Measurements from ENCODE around the gene RAB3GAP2. TPM values are rescaled to one million over a fixed set of nuclear protein-coding genes. Genes with fewer than 3 reads are reported as not detected.
"Not testable (repeated sequence)": the region's sequence is repeated elsewhere in the genome, so short reads cannot be mapped to it uniquely, and the experiment has no call there.

Gene RAB3GAP2
- polyA plus RNA-seq, 1 experiment = 43.6 TPM

DNA sequence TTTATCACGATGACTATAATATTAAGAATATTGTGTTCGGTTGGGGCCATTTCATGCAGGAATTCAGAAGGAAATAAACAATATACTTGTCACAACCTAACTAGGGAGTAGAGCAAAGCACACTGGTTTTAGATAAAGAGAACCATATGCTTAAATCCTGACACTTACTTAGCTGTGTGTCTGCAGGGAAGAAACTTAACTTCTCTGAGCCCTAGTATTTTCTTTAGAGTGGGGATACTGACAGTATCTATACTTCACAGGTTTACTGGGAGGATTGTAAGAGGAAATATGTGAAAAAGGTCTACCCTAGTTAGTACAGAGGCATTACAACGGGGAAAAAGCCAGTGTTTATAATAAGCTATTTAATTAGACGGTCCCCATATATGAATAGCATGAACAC lies 105.4 kb downstream of the RAB3GAP2 start:
- no peaks in the 10 kb centered on the region for H3K9me3 ChIP-seq (ENCODE audit: control insufficient read depth, insufficient read depth, low read length)
- no peaks in the 10 kb centered on the region for H3K27me3 ChIP-seq (ENCODE audit: control insufficient read depth, insufficient read depth, low read length)
- ChIA-PET POLR2A (no interaction called here), CTCF (interaction anchor here (1.2 kb wide), 1 partner anchor 21 kb away, joined by 3 read pairs; no protein-coding TSS in a partner anchor)
- TF ChIP-seq, protein P1, sequence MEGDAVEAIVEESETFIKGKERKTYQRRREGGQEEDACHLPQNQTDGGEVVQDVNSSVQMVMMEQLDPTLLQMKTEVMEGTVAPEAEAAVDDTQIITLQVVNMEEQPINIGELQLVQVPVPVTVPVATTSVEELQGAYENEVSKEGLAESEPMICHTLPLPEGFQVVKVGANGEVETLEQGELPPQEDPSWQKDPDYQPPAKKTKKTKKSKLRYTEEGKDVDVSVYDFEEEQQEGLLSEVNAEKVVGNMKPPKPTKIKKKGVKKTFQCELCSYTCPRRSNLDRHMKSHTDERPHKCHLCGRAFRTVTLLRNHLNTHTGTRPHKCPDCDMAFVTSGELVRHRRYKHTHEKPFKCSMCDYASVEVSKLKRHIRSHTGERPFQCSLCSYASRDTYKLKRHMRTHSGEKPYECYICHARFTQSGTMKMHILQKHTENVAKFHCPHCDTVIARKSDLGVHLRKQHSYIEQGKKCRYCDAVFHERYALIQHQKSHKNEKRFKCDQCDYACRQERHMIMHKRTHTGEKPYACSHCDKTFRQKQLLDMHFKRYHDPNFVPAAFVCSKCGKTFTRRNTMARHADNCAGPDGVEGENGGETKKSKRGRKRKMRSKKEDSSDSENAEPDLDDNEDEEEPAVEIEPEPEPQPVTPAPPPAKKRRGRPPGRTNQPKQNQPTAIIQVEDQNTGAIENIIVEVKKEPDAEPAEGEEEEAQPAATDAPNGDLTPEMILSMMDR (IDR thresholded peaks at IDR 0.05; ENCODE audit: low read depth, low read length) = no peak
- no peak overlapping the region for H3K4me3 ChIP-seq (ENCODE audit: low read depth, low read length)
- DNase-seq (ENCODE audit: low read depth, low spot score) = no peak
- H3K27ac ChIP-seq (ENCODE audit: low read depth, low read length) = no peak overlapping the region

DNA sequence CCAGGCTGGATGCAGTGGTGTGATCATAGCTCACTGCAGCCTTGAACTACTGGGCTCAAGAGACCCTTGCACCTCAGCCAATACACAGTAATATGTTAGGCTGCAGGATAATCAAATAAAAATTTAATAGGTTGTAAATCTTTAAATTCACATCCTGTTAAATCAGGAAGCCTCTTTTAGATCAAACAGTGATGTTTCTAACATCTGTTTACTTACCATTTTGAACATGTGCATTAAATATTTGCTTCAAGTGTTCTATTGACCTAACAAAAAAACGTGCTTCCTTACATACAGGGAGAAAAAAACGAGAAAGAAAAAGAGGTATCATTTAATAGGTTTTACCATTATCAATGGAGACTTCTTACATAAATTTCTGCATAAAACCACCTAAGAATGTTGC lies 107.7 kb downstream of the RAB3GAP2 start:
- CTCF ChIA-PET = no interaction called here
- no peaks in the 10 kb centered on the region for H3K9me3 ChIP-seq (ENCODE audit: control insufficient read depth, insufficient read depth, low read length)
- H3K27ac ChIP-seq (ENCODE audit: low read depth, low read length) = no peak overlapping the region
- H3K4me3 ChIP-seq (ENCODE audit: low read depth, low read length) = no peak overlapping the region
- POLR2A ChIA-PET = no interaction called here
- TF ChIP-seq, protein P1 (IDR thresholded peaks at IDR 0.05; ENCODE audit: low read depth, low read length) = no peak
- H3K27me3 ChIP-seq (ENCODE audit: control insufficient read depth, insufficient read depth, low read length) = no peaks in the 10 kb centered on the region
- DNase-seq (ENCODE audit: low read depth, low spot score) = no peak

DNA sequence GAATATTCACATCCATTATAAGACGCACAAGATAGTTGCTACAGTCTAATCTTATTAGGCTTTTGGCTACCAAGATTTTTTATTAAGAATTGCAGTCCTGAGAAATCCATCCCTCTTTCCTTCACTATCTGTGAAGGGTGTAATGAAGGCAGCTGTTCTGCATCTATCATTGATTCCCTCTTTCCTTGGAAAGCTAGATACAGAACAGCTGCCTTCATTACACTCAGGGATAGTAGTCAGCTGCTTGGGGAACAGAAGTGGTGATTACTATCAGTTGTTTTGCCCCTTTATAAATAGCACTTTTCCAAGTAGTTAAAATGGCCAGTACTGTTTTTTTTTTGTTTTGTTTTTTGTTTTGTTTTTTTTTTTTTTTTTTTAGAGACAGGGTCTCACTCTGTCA lies 108.1 kb downstream of the RAB3GAP2 start:
- no peaks in the 10 kb centered on the region for H3K9me3 ChIP-seq (ENCODE audit: control insufficient read depth, insufficient read depth, low read length)
- no peak for DNase-seq (ENCODE audit: low read depth, low spot score)
- TF ChIP-seq, protein P1 (IDR thresholded peaks at IDR 0.05; ENCODE audit: low read depth, low read length) = no peak
- ChIA-PET CTCF (interaction anchor here (0.9 kb wide), 1 partner anchor 173 kb away, joined by 3 read pairs; no protein-coding TSS in a partner anchor), POLR2A (no interaction called here)
- H3K4me3 ChIP-seq (ENCODE audit: low read depth, low read length) = no peak overlapping the region
- H3K27ac ChIP-seq (ENCODE audit: low read depth, low read length) = no peak overlapping the region
- no peaks in the 10 kb centered on the region for H3K27me3 ChIP-seq (ENCODE audit: control insufficient read depth, insufficient read depth, low read length)

DNA sequence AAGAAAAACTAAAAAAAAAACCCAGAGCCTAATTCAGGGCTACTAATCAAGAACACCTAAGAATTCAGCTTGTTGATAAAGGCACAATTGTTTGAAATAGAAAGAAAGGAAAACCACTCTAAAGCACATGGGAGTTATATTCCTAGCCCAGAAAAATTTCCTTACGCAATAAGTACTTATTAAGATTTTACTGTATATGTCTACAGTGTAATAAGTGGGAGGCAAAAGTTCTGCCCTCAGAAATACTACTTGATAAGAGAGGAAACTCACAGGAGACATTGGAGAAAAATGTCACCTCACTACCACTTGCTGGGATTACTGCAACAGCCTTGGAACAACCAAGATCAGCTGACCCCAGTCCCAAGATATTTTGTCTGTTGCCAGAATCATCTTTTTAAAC lies 112.2 kb downstream of the RAB3GAP2 start:
- Histone ChIP-seq H3K9me3 (ENCODE audit: control insufficient read depth, insufficient read depth, low read length) (no peaks in the 10 kb centered on the region), H3K27ac (ENCODE audit: low read depth, low read length) (no peak overlapping the region), H3K4me3 (ENCODE audit: low read depth, low read length) (no peak overlapping the region), H3K27me3 (ENCODE audit: control insufficient read depth, insufficient read depth, low read length) (no peaks in the 10 kb centered on the region)
- ChIA-PET CTCF (interaction anchor here (1.1 to 1.2 kb wide), 2 partner anchors 14 to 33 kb away, joined by 3 read pairs; no protein-coding TSS in a partner anchor), POLR2A (no interaction called here)
- DNase-seq (ENCODE audit: low read depth, low spot score) = no peak
- TF ChIP-seq, protein P1 (IDR thresholded peaks at IDR 0.05; ENCODE audit: low read depth, low read length) = no peak

DNA sequence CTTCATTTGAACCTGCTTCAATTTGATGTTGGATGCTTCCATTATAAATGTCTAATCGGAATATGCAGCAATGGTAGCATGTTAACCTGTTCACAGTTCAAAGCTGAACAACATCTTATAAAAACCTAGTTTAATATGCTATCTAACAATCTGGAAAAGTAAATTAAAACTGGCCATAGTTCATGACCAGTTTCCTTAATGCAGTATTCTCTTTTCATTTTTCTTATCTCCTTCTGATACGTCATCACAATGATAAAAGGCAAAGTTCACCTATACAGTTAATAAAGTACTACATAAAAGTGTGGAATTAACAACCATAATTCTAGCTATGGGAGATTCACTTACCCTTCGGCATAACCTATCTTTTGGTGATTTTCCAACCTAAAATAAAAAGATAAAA lies 113.2 kb downstream of the RAB3GAP2 start:
- Histone ChIP-seq H3K9me3 (ENCODE audit: control insufficient read depth, insufficient read depth, low read length) (no peaks in the 10 kb centered on the region), H3K27ac (ENCODE audit: low read depth, low read length) (no peak overlapping the region), H3K27me3 (ENCODE audit: control insufficient read depth, insufficient read depth, low read length) (no peaks in the 10 kb centered on the region), H3K4me3 (ENCODE audit: low read depth, low read length) (no peak overlapping the region)
- TF ChIP-seq, protein P1 (IDR thresholded peaks at IDR 0.05; ENCODE audit: low read depth, low read length) = no peak
- CTCF ChIA-PET = interaction anchor here (0.9 to 1.2 kb wide), 3 partner anchors 9 to 27 kb away, joined by 3 read pairs; no protein-coding TSS in a partner anchor
- no peak for DNase-seq (ENCODE audit: low read depth, low spot score)
- POLR2A ChIA-PET = interaction anchor here (0.5 kb wide), 1 partner anchor 18 kb away, joined by 9 read pairs; no protein-coding TSS in a partner anchor

DNA sequence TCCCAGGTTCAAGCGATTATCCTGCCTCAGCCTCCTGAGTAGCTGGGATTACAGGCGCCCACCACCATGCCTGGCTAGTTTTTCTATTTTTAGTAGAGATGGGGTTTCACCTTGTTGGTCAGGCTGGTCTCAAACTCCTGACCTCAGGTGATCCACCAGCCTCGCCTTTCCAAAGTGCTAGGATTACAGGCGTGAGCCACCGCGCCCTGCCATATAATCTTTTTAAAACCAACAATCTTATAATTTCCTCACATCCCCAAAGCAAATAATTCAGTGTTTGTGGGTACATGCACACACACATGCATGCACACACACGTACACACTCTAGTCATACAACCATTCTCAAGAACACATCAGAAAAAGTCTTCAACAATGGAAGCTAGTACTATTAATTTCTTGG lies 113.7 kb downstream of the RAB3GAP2 start:
- not testable (repeated sequence) for H3K4me3 ChIP-seq (ENCODE audit: low read depth, low read length); H3K27me3 ChIP-seq (ENCODE audit: control insufficient read depth, insufficient read depth, low read length); DNase-seq (ENCODE audit: low read depth, low spot score); H3K27ac ChIP-seq (ENCODE audit: low read depth, low read length); H3K9me3 ChIP-seq (ENCODE audit: control insufficient read depth, insufficient read depth, low read length)
- POLR2A ChIA-PET = interaction anchor here (0.5 kb wide), 1 partner anchor 17 kb away, joined by 9 read pairs; no protein-coding TSS in a partner anchor
- CTCF ChIA-PET = interaction anchor here (1.2 kb wide), 1 partner anchor 9 kb away, joined by 3 read pairs; no protein-coding TSS in a partner anchor
